ENCODE results near the gene AGXT.

DNA sequence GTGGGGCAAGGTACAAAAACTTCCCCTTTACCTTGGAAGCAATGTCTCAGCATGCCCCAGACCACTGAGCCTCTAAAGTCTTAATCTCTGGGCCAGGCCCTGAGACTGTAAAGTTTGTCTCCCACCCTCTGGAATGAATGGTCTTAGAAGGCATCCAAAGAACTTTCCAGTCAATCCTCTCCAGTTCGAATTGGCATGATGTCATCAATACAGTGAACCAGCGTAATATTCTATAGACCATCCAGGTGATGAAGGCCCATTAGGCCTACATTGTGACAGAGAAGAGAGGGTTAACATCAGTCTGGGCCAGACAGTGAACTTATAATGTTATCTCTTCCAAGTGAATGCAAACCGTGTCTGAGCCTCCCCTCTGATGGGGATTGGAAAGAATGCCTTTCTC lies 16.1 kb downstream of the AGXT start:
- TF ChIP-seq, protein P1, sequence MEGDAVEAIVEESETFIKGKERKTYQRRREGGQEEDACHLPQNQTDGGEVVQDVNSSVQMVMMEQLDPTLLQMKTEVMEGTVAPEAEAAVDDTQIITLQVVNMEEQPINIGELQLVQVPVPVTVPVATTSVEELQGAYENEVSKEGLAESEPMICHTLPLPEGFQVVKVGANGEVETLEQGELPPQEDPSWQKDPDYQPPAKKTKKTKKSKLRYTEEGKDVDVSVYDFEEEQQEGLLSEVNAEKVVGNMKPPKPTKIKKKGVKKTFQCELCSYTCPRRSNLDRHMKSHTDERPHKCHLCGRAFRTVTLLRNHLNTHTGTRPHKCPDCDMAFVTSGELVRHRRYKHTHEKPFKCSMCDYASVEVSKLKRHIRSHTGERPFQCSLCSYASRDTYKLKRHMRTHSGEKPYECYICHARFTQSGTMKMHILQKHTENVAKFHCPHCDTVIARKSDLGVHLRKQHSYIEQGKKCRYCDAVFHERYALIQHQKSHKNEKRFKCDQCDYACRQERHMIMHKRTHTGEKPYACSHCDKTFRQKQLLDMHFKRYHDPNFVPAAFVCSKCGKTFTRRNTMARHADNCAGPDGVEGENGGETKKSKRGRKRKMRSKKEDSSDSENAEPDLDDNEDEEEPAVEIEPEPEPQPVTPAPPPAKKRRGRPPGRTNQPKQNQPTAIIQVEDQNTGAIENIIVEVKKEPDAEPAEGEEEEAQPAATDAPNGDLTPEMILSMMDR (IDR thresholded peaks at IDR 0.05), result no peak
- TF ChIP-seq POLR2A (IDR thresholded peaks at IDR 0.05), result no peak
- TF ChIP-seq POLR2AphosphoS5 (IDR thresholded peaks at IDR 0.05; ENCODE audit: insufficient read depth in 1 of 2, low read depth in 1 of 2), result no peak

Data from vagina (tissue), 2 donors.